ENCODE measurements around the gene SMAD7. TPM values are rescaled to one million over a fixed set of nuclear protein-coding genes. Genes with fewer than 3 reads are reported as not detected.

The SMAD7 gene, protein sequence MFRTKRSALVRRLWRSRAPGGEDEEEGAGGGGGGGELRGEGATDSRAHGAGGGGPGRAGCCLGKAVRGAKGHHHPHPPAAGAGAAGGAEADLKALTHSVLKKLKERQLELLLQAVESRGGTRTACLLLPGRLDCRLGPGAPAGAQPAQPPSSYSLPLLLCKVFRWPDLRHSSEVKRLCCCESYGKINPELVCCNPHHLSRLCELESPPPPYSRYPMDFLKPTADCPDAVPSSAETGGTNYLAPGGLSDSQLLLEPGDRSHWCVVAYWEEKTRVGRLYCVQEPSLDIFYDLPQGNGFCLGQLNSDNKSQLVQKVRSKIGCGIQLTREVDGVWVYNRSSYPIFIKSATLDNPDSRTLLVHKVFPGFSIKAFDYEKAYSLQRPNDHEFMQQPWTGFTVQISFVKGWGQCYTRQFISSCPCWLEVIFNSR
- 16.5 and 33.1 TPM in 2 replicates for total RNA-seq

GRCh38 chr18:48950536-48951447 lies at the start of gene SMAD7:
Gene SMAD7, minus strand, starts transcription at chr18:48950965. Its CDS starts 541 bp downstream, at chr18:48950424.

All from uterine smooth muscle cell (primary cell).